Activated CD4-positive, alpha-beta T cell treated with anti-CD3 and anti-CD28 coated beads, Interleukin-2, amount 50 U/mL, for 24 hours (primary cell): Measurements from ENCODE around the gene PSMB8.

Experiments
- DNase-seq, 2 donors: peaks; one replicate each; pipeline ENCODE4 v3.0.0-alpha.2; 2020; ENCODE audit warnings: low read depth in 1 of 2, low spot score in 1 of 2

The PSMB8 gene

DNA sequence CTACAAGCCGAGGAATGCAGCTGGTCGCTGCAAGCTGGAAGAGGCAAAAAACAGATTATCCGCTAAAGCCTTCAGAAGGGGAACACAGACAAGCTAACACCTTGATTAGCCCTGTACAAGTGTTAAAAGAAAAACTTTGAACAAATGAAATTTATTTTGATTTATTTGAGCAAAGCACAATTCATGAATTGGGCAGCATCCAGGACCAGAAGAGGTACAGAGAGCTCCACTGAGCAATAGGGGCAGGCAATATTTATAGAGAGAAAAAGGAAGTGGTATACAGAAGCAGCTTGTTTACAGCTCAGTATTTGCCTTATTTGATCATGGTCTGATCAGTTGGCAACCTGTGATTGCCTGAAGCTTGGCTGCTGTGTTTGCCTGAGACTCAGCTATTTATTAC, 44.7 kb downstream of the PSMB8 start:
- DNase-seq: no peak

DNA sequence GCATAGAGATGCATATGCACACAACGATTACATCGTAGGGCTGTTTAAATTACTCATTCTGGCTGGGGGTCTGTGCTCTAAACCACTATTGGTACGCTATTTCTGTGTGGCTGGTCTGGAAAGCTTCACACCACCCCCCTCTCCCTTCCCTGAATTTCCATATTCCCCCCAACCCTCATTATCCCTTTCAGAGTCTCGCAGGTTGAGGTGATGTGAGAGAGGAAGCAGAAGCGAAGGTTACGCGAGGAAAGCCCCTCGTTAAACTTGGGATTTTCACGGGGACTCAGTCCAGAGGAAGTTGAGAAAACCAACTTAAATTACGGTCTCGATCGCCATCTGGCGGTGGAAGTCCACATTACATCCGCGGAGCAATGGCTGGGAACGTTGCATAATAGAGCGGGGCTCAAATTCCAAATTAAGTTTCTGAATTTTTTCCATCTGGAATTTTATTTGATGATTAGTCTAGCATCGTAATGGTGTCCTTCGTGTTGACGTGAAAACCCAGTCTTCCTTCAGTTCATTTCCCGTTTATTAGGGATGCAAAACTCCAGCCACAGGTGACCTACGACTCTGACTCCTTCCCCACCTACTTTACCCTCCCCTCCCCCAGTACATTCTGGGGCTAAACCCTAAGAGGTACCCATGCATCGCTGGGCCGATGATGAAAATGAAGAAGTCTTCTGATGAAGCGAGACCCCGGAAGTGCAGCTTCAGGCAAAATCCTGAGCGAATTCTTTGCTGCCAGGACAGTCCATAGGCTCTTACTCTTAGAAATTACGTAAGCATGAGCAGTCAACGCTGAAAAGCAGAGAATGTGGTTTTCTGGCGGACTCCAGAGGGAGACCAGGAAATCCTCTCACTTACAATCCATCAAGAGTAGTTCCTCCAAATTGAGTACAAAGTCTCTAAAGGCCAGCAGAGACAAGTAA, 46.7 kb downstream of the PSMB8 start:
- DNase-seq: peak; percentile 67 to 73

- DNase-seq: no peak
Measured at GRCh38 chr6:32794510-32794909, 49.3 kb downstream of the PSMB8 start.

DNA sequence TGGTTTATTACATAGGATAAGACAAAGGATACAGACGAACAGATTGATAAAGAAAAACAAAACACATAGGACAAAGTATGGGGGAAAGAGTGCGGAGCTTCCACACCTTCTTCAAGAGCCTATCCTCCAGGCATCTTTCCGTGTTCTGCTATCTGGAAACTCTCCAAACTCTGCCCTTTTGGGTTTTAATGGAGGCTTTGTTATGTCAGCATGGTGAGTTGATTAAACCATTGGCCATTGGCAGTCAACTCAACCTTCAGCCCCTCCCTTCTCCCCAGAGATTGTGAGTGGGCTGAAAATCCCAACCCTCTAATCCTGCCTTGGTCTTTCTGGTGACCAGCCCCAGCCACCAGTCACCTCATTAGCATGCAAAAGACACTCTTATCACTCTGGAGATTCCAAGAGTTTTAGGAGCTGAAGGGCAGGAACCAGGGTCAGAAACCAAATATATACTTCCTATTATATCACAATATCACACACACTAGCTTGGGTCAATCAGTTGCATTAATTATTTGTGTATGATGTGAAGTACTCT, 50.9 kb downstream of the PSMB8 start:
- no peak for DNase-seq
